Endothelial cell of umbilical vein (primary cell): Measurements from ENCODE around the gene KLF13.

Experiments used
- CTCF ChIP-seq, 2 donors: IDR thresholded peaks; 1 replicate in 1 of 2; 2 replicates in 1 of 2; pipeline ENCODE4 v1.5.1; 2011; ENCODE audit warnings: low read length in 2 of 2, mild to moderate bottlenecking in 2 of 2, moderate library complexity in 2 of 2, control low read depth in 1 of 2, inconsistent platforms in 1 of 2, low read depth in 1 of 2; ENCODE audit not compliant: insufficient read depth in 1 of 2; ENCODE audit errors: extremely low read depth in 1 of 2
- TF ChIP-seq, protein P1 (sequence below): IDR thresholded peaks from 2 replicates; pipeline ENCODE4 v1.6.1; 2011; ENCODE audit not compliant: insufficient read depth, insufficient read length

DNA sequence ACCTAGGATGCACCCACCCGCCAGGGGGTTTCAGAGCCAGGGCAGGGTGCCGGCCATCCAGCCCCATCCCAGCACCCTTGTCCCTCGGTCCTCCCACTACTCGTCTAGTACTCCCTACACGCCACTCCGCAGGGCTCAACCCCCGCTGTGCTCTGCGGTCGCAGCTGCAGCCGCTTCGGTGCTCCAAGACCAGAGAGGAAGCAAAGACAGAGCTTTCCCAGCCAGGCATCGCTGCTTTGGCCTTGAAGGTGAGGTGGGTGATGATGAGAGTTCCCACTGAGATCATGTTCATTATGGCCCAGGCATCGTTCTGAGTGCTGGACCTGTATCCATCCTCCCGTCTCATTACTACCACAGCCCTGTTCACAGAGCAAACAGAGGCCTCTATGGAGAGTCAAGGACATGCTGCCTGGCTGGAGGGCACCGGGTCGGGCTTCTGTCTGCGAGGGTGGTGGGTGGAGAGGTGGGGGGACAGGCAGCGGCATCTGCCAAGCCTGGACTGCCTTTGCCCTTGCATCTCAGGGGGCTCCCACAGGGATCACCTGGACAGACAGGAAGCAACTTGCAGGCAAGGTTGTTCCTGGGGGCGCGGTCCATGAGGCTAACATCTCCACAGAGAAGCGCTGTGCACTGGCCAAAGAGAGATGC, 66.9 kb downstream of the KLF13 start:
- TF ChIP-seq CTCF (IDR thresholded peaks at IDR 0.05; ENCODE audit: extremely low read depth in 1 of 2, insufficient read depth in 1 of 2, low read depth in 1 of 2, low read length in 2 of 2), result no peak
- TF ChIP-seq, protein P1, sequence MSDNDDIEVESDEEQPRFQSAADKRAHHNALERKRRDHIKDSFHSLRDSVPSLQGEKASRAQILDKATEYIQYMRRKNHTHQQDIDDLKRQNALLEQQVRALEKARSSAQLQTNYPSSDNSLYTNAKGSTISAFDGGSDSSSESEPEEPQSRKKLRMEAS, result no peak
